GM12864 (cell line): ENCODE measurements around the gene TBP.
A peak's percentile ranks its signal among the peaks of the same experiment; 100 is the strongest.
"Not testable (repeated sequence)": the region's sequence is repeated elsewhere in the genome, so short reads cannot be mapped to it uniquely, and the experiment has no call there.

ENCODE experiments used
- DNase-seq: peaks from one replicate; pipeline ENCODE4 v3.0.0-alpha.2; 2011; ENCODE audit warnings: low read depth
- H3K4me3 ChIP-seq: 2 replicates; pipeline ENCODE4 v1.5.1; 2011; ENCODE audit warnings: mild to moderate bottlenecking, low read depth, low read length, control low read depth
- TF ChIP-seq, protein P1 (sequence below): IDR thresholded peaks from 2 replicates; pipeline ENCODE4 v1.5.1; 2011; ENCODE audit warnings: low read depth, mild to moderate bottlenecking, moderate library complexity, low read length, control low read depth, inconsistent platforms; ENCODE audit errors: missing control alignments

The TBP gene

GRCh38 chr6:170554013-170554795 is at the start of gene TBP:
TBP (plus strand) TSS chr6:170554369; CDS start chr6:170557030, 2,661 bp downstream.
- TF ChIP-seq, protein P1, sequence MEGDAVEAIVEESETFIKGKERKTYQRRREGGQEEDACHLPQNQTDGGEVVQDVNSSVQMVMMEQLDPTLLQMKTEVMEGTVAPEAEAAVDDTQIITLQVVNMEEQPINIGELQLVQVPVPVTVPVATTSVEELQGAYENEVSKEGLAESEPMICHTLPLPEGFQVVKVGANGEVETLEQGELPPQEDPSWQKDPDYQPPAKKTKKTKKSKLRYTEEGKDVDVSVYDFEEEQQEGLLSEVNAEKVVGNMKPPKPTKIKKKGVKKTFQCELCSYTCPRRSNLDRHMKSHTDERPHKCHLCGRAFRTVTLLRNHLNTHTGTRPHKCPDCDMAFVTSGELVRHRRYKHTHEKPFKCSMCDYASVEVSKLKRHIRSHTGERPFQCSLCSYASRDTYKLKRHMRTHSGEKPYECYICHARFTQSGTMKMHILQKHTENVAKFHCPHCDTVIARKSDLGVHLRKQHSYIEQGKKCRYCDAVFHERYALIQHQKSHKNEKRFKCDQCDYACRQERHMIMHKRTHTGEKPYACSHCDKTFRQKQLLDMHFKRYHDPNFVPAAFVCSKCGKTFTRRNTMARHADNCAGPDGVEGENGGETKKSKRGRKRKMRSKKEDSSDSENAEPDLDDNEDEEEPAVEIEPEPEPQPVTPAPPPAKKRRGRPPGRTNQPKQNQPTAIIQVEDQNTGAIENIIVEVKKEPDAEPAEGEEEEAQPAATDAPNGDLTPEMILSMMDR = no peak
- peak; percentile 98 for DNase-seq
- peak within 1 kb of the TSS; percentile 100 for H3K4me3 ChIP-seq

DNA sequence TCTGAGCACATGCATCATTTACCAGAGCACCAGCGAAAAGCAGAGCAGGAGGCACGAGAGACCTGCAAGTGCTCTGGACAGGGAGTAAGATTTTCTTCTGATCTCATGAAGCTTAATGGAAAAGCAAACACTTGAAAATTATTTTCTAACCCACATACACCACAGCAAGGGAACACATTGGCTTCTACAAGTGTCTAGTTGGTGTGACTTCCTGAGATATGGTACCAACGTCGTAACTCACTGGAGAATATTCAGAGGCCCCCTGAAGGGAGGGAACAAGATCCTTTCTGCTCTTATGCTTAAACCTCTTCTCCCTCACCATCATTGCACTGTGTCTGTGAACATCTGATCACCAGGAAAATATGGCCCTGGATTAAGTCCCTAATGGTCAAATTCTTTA is 49.7 kb upstream of the TBP start:
- DNase-seq = no peak
- TF ChIP-seq, protein P1 = no peak

DNA sequence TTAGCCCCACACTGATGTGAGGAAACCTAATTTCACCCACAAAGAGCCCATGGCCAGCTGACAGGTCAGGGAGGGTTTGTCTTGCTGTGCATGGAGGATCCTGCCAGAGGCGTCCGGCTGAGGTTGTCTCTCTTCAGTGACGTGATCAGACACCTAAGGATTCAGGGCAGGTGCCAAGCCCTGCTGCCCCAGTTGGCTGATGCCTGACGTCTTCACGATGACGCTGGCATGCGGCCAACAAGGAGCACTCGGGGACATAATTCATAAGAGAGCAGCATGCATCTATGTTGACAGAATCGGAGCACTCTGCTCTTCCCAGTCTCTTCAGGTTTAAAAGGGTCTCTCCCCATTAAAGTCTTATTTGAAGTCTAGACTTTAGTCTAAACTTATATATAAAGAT is 48.9 kb upstream of the TBP start:
- DNase-seq = no peak
- TF ChIP-seq, protein P1 = no peak
- no peak overlapping the region for H3K4me3 ChIP-seq

More for the DNA sequence above, 49.7 kb upstream of the TBP start:
- H3K4me3 ChIP-seq = no peak overlapping the region

GRCh38 chr6:170506446-170506845 is 47.7 kb upstream of the TBP start:
- TF ChIP-seq, protein P1 = no peak

DNA sequence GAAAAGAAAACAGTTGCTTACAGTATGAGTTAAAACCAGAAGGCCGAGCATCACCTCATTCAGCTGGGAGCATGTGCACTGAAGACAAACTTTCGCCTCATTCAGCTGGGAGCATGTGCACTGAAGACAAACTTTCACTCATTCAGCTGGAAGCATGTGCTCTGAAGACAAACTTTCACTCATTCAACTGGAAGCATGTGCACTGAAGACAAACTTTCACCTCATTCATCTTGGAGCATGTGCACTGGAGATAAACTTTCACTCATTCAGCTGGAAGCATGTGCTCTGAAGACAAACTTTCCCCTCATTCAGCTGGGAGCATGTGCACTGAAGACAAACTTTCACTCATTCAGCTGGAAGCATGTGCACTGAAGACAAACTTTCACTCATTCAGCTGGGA is 46.4 kb upstream of the TBP start:
- H3K4me3 ChIP-seq, DNase-seq: not testable (repeated sequence)

More at GRCh38 chr6:170506446-170506845, 47.7 kb upstream of the TBP start:
- H3K4me3 ChIP-seq = no peak overlapping the region
- DNase-seq = no peak

DNA sequence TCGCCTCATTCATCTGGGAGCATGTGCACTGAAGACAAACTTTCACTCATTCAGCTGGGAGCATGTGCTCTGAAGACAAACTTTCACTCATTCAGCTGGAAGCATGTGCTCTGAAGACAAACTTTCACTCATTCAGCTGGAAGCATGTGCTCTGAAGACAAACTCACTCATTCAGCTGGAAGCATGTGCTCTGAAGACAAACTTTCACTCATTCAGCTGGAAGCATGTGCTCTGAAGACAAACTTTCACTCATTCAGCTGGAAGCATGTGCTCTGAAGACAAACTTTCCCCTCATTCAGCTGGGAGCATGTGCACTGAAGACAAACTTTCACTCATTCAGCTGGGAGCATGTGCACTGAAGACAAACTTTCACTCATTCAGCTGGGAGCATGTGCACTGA is 45.9 kb upstream of the TBP start:
- not testable (repeated sequence) for H3K4me3 ChIP-seq, DNase-seq

DNA sequence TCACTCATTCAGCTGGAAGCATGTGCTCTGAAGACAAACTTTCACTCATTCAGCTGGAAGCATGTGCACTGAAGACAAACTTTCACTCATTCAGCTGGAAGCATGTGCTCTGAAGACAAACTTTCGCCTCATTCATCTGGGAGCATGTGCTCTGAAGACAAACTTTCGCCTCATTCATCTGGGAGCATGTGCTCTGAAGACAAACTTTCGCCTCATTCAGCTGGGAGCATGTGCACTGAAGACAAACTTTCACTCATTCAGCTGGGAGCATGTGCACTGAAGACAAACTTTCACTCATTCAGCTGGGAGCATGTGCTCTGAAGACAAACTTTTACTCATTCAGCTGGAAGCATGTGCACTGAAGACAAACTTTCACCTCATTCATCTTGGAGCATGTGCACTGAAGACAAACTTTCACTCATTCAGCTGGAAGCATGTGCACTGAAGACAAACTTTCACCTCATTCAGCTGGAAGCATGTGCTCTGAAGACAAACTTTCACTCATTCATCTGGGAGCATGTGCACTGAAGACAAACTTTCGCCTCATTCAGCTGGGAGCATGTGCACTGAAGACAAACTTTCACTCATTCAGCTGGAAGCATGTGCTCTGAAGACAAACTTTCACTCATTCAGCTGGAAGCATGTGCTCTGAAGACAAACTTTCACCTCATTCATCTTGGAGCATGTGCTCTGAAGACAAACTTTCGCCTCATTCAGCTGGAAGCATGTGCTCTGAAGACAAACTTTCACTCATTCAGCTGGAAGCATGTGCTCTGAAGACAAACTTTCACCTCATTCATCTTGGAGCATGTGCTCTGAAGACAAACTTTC is 45.1 kb upstream of the TBP start:
- not testable (repeated sequence) for DNase-seq, H3K4me3 ChIP-seq

DNA sequence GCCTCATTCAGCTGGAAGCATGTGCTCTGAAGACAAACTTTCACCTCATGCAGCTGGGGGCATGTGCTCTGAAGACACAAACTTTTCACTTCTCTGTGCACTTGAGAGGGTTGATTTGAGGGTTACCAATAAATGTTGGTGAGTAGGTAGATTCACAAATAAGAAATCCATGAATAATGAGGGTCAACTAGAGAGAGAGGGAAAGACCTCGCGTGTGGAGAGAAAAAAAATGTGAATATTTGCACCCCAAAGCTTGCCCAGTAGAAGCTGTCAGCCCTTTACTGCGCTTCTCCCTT is 44.5 kb upstream of the TBP start:
- no peak for DNase-seq
- TF ChIP-seq, protein P1 = no peak
- no peak overlapping the region for H3K4me3 ChIP-seq
